H4 (cell line): ENCODE measurements around the gene WDR31. TPM values are rescaled to one million over a fixed set of nuclear protein-coding genes. Genes with fewer than 3 reads are reported as not detected.
A peak's percentile ranks its signal among the peaks of the same experiment; 100 is the strongest.
"Not testable (repeated sequence)": the region's sequence is repeated elsewhere in the genome, so short reads cannot be mapped to it uniquely, and the experiment has no call there.

Source experiments
- DNase-seq: peaks from one replicate; pipeline ENCODE4 v3.0.0-alpha.2; 2015; ENCODE audit warnings: low spot score
- total RNA-seq: library from RNA; depleted of rRNA; stranded (reverse); fragments of >200 nt; shearing (Covaris generic); gene quantifications from 2 replicates; pipeline ENCODE4 v1.2.3, GENCODE V29; 2014; rRNA removed

Gene WDR31
- total RNA-seq, 1 experiment from 2014 or later = 0.46 TPM

- DNase-seq = no peak
Observed at GRCh38 chr9:113298311-113298710, 41.8 kb downstream of the WDR31 start.

- no peak for DNase-seq
Observed at GRCh38 chr9:113296796-113297558, 43.1 kb downstream of the WDR31 start.

- not testable (repeated sequence) for DNase-seq
Observed at GRCh38 chr9:113296247-113296646, 43.8 kb downstream of the WDR31 start.

GRCh38 chr9:113293285-113293878 lies 46.7 kb downstream of the WDR31 start:
- DNase-seq = no peak

GRCh38 chr9:113290052-113290607 lies 49.9 kb downstream of the WDR31 start:
- DNase-seq = no peak

- DNase-seq = no peak
Observed at GRCh38 chr9:113289091-113289490, 51.0 kb downstream of the WDR31 start.

- DNase-seq = no peak
Observed at GRCh38 chr9:113281356-113281755, 58.7 kb downstream of the WDR31 start.

- no peak for DNase-seq
Observed at GRCh38 chr9:113278840-113279239, 61.2 kb downstream of the WDR31 start.

- peak; percentile 99 for DNase-seq
Observed at GRCh38 chr9:113275157-113276131, 64.6 kb downstream of the WDR31 start, which contains the start of the genes CDC26 and PRPF4. Gene CDC26, minus strand, starts transcription at chr9:113275572. Its CDS starts 3,065 bp downstream, at chr9:113272507. Gene PRPF4, plus strand, starts transcription at chr9:113275658. Its CDS starts 86 bp downstream, at chr9:113275744.

GRCh38 chr9:113274474-113275156 lies 65.5 kb downstream of the WDR31 start:
- DNase-seq = peak; percentile 49

- DNase-seq = no peak
Observed at GRCh38 chr9:113269871-113270270, 70.2 kb downstream of the WDR31 start.

- DNase-seq = no peak
Observed at GRCh38 chr9:113269355-113269754, 70.7 kb downstream of the WDR31 start.

- DNase-seq = no peak
Observed at GRCh38 chr9:113267911-113268566, 72.0 kb downstream of the WDR31 start.

GRCh38 chr9:113266174-113266573 lies 73.9 kb downstream of the WDR31 start:
- DNase-seq = no peak

Other genes with a start within 250 kb of the WDR31 start
- gene SLC31A2, start 189.3 kb downstream of the WDR31 start, total RNA-seq = 7.3 and 9.8 TPM in 2 replicates
- gene FKBP15, start 119.0 kb downstream of the WDR31 start, total RNA-seq = 15.6 and 21.8 TPM in 2 replicates
- gene SLC31A1, start 118.7 kb downstream of the WDR31 start, total RNA-seq = 34.3 and 36.1 TPM in 2 replicates
- gene CDC26, start 64.7 kb downstream of the WDR31 start, total RNA-seq = 81.9 and 83.9 TPM in 2 replicates
- gene PRPF4, start 64.6 kb downstream of the WDR31 start, total RNA-seq = 44.1 and 45.9 TPM in 2 replicates
- not detected in 2 replicates for gene RNF183, start 36.9 kb downstream of the WDR31 start, total RNA-seq
- gene BSPRY, start 9.3 kb upstream of the WDR31 start, total RNA-seq = not detected in 2 replicates
- gene HDHD3, start 36.7 kb upstream of the WDR31 start, total RNA-seq = 13.8 and 14.5 TPM in 2 replicates
- 6.3 and 6.5 TPM in 2 replicates for gene ALAD, start 61.0 kb upstream of the WDR31 start, total RNA-seq
- gene POLE3, start 70.4 kb upstream of the WDR31 start, total RNA-seq = 125 and 131 TPM in 2 replicates
- gene C9orf43, start 70.5 kb upstream of the WDR31 start, total RNA-seq = 1.1 TPM in 1 of 2 replicates, not detected in the other
- 36.4 and 37.1 TPM in 2 replicates for gene RGS3, start 123.5 kb upstream of the WDR31 start, total RNA-seq